ENCODE results near the gene ENOX1.

DNA sequence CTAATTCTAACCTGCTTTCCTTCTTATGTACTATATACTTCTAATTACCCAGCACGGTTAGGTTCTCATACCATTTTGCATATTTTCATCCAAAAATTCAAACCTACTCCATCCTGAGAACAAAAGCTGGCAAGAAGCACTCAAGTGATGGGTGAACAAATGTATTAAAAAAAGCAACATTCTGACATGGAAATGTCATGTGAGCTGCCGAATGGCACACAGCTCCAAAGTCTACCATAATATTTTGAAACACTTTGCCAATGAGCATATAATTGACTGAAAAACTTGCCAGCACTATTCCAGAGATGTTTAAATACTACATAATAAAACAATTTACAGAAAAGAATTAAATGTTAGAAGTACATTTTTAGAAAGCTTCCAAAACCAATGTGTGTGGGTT is 274.6 kb downstream of the ENOX1 start:
- TF ChIP-seq, protein P1, sequence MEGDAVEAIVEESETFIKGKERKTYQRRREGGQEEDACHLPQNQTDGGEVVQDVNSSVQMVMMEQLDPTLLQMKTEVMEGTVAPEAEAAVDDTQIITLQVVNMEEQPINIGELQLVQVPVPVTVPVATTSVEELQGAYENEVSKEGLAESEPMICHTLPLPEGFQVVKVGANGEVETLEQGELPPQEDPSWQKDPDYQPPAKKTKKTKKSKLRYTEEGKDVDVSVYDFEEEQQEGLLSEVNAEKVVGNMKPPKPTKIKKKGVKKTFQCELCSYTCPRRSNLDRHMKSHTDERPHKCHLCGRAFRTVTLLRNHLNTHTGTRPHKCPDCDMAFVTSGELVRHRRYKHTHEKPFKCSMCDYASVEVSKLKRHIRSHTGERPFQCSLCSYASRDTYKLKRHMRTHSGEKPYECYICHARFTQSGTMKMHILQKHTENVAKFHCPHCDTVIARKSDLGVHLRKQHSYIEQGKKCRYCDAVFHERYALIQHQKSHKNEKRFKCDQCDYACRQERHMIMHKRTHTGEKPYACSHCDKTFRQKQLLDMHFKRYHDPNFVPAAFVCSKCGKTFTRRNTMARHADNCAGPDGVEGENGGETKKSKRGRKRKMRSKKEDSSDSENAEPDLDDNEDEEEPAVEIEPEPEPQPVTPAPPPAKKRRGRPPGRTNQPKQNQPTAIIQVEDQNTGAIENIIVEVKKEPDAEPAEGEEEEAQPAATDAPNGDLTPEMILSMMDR (IDR thresholded peaks at IDR 0.05), result no peak
- TF ChIP-seq EP300 (IDR thresholded peaks at IDR 0.05), result no peak
- TF ChIP-seq POLR2A (IDR thresholded peaks at IDR 0.05), result no peak
